Activated T-helper 2 cell treated with anti-CD3 and anti-CD28 coated beads, Interferon-gamma antibody, Interleukin-2, Interleukin-4, amounts not matched to agents 10 μg/mL and 5 μg/mL and 100 μg/mL, durations not matched to agents 14 hours and 24 hours and 36 hours (primary cell): Measurements from ENCODE around the gene FARP1. TPM values are rescaled to one million over a fixed set of nuclear protein-coding genes. Genes with fewer than 3 reads are reported as not detected.

Experiments used
- DNase-seq: peaks from one replicate; pipeline ENCODE4 v3.0.0; 2021; ENCODE audit warnings: low spot score
- H3K27ac Mint-ChIP-seq: one replicate; pipeline ENCODE4 v1.8.0; 2021; ENCODE audit warnings: mixed read lengths
- H3K27me3 Mint-ChIP-seq: one replicate; pipeline ENCODE4 v1.8.0; 2021; ENCODE audit warnings: low read depth, mixed read lengths
- H3K36me3 Mint-ChIP-seq: one replicate; pipeline ENCODE4 v1.8.0; 2021; ENCODE audit warnings: low read depth, mixed read lengths
- H3K4me1 Mint-ChIP-seq: one replicate; pipeline ENCODE4 v1.8.0; 2021; ENCODE audit warnings: low read depth, mixed read lengths
- H3K4me3 Mint-ChIP-seq: one replicate; pipeline ENCODE4 v1.8.0; 2021; ENCODE audit warnings: low read depth, mild to moderate bottlenecking, moderate library complexity, mixed read lengths
- H3K9me3 Mint-ChIP-seq: one replicate; pipeline ENCODE4 v1.8.0; 2021; ENCODE audit warnings: mixed read lengths
- intact Hi-C: fragments of 100-400 bp; cut with micrococcal nuclease; formaldehyde crosslinking; loops from one replicate; pipeline ENCODE4 v1.15.1; 2023
- total RNA-seq: library from RNA; stranded (reverse); gene quantifications from 2 replicates; pipeline ENCODE4 v1.2.3, GENCODE V29; 2022

The FARP1 gene
- total RNA-seq, 1 donor from 2014 or later = 0.89 TPM

- DNase-seq = no peak
- H3K27ac Mint-ChIP-seq = no peak overlapping the region
- H3K36me3 Mint-ChIP-seq = no peaks in the 10 kb centered on the region
- peaks cover 4% of the 10 kb centered on the region for H3K4me1 Mint-ChIP-seq
- peaks cover 62% of the 10 kb centered on the region for H3K27me3 Mint-ChIP-seq
- H3K9me3 Mint-ChIP-seq = no peaks in the 10 kb centered on the region
- peak overlapping the region; percentile 70 for H3K4me3 Mint-ChIP-seq
- intact Hi-C loops = loop anchor here (10.0 kb wide), 1 partner anchor 709 kb away; the partner anchor contains the start of gene RAP2A
These were observed 720 bp downstream of the FARP1 start for GRCh38 chr13:98143601-98144026.

GRCh38 chr13:98144027-98144741 is 1.3 kb downstream of the FARP1 start:
- H3K9me3 Mint-ChIP-seq = no peaks in the 10 kb centered on the region
- DNase-seq = no peak
- peak overlapping the region; percentile 70 for H3K4me3 Mint-ChIP-seq
- H3K27ac Mint-ChIP-seq = no peak overlapping the region
- peaks cover 4% of the 10 kb centered on the region for H3K4me1 Mint-ChIP-seq
- intact Hi-C loops = loop anchor here (10.0 kb wide), 1 partner anchor 709 kb away; the partner anchor contains the start of gene RAP2A
- peaks cover 65% of the 10 kb centered on the region for H3K27me3 Mint-ChIP-seq
- no peaks in the 10 kb centered on the region for H3K36me3 Mint-ChIP-seq

- H3K9me3 Mint-ChIP-seq = no peaks in the 10 kb centered on the region
- H3K27ac Mint-ChIP-seq = no peak overlapping the region
- no peak for DNase-seq
- H3K4me3 Mint-ChIP-seq = no peak overlapping the region
- H3K4me1 Mint-ChIP-seq = peaks cover 4% of the 10 kb centered on the region
- H3K27me3 Mint-ChIP-seq = peaks cover 62% of the 10 kb centered on the region
- H3K36me3 Mint-ChIP-seq = no peaks in the 10 kb centered on the region
- intact Hi-C loops = loop anchor here (10.0 kb wide), 1 partner anchor 710 kb away; the partner anchor contains the start of gene RAP2A
These were observed 2.0 kb downstream of the FARP1 start for GRCh38 chr13:98144801-98145350.

DNA sequence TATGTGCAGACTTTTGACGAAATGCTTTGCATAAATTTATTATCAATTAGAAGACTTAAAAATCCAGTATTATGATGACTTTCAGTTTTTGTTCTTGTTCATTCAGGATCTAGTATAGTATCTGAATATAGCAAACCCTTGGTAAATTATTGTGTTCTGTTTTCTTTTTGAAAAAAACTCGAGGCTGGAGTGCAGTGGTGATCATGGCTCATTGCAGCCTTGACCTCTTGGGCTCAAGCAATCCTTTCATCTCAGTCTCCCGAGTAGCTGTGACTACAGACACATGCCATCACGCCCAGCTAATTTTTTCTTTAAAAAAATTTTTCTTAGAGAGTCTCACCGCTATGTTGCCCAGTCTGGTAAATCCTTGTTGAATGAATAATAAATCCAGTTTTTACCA is 4.6 kb downstream of the FARP1 start:
- no peaks in the 10 kb centered on the region for H3K9me3 Mint-ChIP-seq
- no peaks in the 10 kb centered on the region for H3K36me3 Mint-ChIP-seq
- H3K4me3 Mint-ChIP-seq = no peak overlapping the region
- no peak for DNase-seq
- H3K27me3 Mint-ChIP-seq = peaks cover 43% of the 10 kb centered on the region
- no peak overlapping the region for H3K27ac Mint-ChIP-seq
- H3K4me1 Mint-ChIP-seq = peaks cover 4% of the 10 kb centered on the region
- intact Hi-C loops = loop anchor here (10.0 kb wide), 1 partner anchor 713 kb away; the partner anchor contains the start of gene RAP2A

DNA sequence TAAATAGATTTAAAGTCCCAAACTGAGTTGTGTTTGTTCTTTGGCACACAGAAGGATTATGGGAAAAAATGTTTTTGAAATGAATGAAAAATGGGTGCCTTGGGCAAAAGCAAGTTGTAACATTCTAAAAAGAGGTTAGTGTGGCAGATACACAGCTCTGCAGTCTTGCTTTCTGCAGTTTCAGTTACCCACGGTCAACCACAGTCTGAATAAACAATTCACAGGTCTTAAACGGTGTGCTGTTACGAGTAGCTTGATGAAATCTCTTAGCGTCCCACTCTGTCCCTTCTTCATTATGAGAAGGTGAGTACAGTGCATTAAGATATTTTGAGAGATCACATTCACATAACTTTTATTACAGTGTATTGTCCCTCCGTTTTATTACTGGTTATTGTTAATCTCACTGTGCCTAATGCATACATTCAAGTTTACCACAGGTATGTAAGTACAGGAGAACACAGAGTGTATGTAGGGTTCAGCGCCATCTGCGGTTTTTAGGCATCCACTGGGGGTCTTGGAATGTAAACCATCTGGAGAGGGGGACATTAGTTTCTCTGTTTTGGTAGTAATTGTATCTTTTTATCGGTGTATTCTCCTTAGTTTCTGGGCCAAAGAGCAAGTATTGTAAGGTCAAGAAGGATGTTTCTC is 8.1 kb downstream of the FARP1 start:
- Mint-ChIP-seq H3K4me1 (no peaks in the 10 kb centered on the region), H3K4me3 (no peak overlapping the region), H3K36me3 (no peaks in the 10 kb centered on the region), H3K9me3 (no peaks in the 10 kb centered on the region), H3K27ac (no peak overlapping the region), H3K27me3 (peaks cover 21% of the 10 kb centered on the region)
- intact Hi-C loops = no loop called here
- DNase-seq = no peak

DNA sequence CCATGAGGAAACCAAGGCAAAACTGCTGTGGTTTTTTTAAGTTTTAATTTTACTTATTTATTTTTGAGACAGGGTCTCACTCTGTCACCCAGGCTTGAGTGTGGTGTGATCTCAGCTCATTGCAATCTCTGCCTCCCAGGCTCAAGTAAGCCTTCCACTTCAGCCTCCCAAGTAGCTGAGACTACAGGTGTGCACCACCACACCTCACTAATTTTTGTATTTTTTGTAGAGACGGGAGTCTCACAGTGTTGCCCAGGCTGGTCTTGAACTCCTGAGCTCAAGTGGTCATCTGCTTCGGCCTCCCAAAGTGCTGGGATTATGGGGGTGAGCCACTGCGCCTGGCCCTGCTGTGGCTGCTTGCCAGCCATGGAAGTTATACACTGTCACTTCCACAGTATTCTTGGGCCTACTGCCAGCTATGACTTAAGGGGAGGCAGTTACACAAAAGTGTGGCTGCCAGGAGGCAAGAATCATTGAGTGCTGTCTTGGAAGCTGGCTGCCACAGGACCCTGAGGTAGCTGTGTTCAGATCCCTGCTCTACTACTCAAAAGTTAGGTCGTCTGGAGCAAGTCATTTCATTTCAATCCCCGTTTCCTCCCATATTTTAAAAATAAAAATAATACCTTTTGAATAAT is 12.7 kb downstream of the FARP1 start:
- Mint-ChIP-seq H3K27ac (no peak overlapping the region), H3K36me3 (no peaks in the 10 kb centered on the region), H3K4me1 (no peaks in the 10 kb centered on the region), H3K9me3 (no peaks in the 10 kb centered on the region), H3K4me3 (no peak overlapping the region), H3K27me3 (no peaks in the 10 kb centered on the region)
- intact Hi-C loops = no loop called here
- no peak for DNase-seq

GRCh38 chr13:98156259-98156658 is 13.4 kb downstream of the FARP1 start:
- Mint-ChIP-seq H3K4me3 (no peak overlapping the region), H3K27me3 (no peaks in the 10 kb centered on the region), H3K4me1 (no peaks in the 10 kb centered on the region), H3K27ac (no peak overlapping the region), H3K9me3 (no peaks in the 10 kb centered on the region), H3K36me3 (no peaks in the 10 kb centered on the region)
- DNase-seq = no peak
- intact Hi-C loops = no loop called here

- intact Hi-C loops = no loop called here
- Mint-ChIP-seq H3K27me3 (no peaks in the 10 kb centered on the region), H3K27ac (no peak overlapping the region), H3K9me3 (no peaks in the 10 kb centered on the region), H3K4me3 (no peak overlapping the region), H3K36me3 (no peaks in the 10 kb centered on the region), H3K4me1 (no peaks in the 10 kb centered on the region)
- no peak for DNase-seq
These were observed 14.3 kb downstream of the FARP1 start for GRCh38 chr13:98157188-98157587.

DNA sequence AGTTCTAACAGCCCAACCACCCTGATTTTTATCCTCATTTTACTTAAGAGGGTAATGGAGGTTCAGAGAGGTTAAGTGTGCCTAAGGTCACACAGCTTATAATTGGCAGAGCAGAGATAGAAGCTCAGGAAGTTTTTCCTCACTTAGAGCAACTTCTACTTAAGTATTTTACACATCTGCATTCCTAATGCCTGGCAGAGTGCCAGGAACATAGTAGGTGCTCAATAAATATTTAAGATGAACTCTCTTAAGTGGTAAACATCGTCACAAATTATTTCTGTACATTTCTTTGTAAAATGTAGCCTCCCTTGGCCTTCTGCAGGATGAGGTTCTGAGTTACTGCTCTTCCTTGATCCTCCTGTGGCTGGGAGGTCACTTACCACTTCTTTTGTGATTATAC is 14.7 kb downstream of the FARP1 start:
- no peaks in the 10 kb centered on the region for H3K36me3 Mint-ChIP-seq
- H3K27ac Mint-ChIP-seq = no peak overlapping the region
- intact Hi-C loops = no loop called here
- H3K4me3 Mint-ChIP-seq = no peak overlapping the region
- no peaks in the 10 kb centered on the region for H3K27me3 Mint-ChIP-seq
- no peaks in the 10 kb centered on the region for H3K4me1 Mint-ChIP-seq
- no peak for DNase-seq
- no peaks in the 10 kb centered on the region for H3K9me3 Mint-ChIP-seq

DNA sequence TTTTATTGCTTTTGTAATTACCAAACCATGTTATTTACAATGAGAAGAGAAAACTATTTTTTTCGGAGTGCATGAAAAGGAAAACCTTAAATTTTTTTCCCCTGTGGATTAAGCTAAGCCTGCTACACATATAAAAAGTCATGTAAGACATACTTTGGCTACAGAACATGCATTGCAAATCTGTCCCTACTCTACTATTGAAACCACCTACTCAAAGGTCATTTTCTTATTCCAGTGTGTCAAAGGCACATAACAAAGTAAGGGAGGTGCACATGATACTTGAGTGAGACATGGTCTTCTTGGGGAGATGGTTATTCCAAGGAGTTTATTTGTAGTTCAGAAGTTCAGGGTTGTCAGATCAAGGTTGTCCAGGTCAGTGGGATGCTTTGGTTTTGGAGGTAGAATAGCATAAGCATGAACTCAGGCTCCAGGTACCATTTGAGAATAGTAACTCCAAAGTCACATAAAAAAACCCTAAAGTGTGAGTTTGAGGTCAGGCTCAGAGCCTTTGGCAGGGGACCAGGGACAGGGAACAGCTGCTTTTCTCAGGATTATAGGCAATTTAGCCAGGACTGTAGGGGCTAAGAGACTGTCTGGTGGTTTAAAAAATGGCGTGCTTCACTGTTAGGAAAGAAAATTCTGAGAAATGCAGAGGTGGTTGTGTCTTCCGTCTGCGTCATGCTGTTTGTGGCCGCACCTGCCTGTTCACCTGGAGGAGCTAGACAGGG is 15.4 kb downstream of the FARP1 start:
- Mint-ChIP-seq H3K27me3 (no peaks in the 10 kb centered on the region), H3K27ac (no peak overlapping the region), H3K36me3 (no peaks in the 10 kb centered on the region), H3K9me3 (no peaks in the 10 kb centered on the region), H3K4me3 (no peak overlapping the region), H3K4me1 (no peaks in the 10 kb centered on the region)
- intact Hi-C loops = no loop called here
- no peak for DNase-seq

DNA sequence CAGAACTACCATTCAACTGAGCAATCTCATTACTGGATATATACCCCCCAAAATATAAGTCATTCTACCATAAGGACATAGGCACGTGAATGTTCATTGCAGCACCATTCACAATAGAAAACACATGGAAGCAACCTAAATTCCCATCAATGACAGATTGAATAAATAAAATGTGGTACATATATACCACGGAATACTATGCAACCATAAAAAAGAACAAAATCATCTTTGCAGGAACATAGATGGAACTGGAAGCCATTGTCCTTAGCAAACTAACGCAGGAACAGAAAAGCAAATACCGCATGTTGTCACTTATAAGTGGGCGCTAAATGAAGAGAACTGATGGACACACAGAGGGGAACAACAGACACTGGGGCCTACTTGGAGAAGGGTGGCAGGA is 20.0 kb downstream of the FARP1 start:
- H3K4me1 Mint-ChIP-seq = no peaks in the 10 kb centered on the region
- no peak overlapping the region for H3K4me3 Mint-ChIP-seq
- no peaks in the 10 kb centered on the region for H3K9me3 Mint-ChIP-seq

DNA sequence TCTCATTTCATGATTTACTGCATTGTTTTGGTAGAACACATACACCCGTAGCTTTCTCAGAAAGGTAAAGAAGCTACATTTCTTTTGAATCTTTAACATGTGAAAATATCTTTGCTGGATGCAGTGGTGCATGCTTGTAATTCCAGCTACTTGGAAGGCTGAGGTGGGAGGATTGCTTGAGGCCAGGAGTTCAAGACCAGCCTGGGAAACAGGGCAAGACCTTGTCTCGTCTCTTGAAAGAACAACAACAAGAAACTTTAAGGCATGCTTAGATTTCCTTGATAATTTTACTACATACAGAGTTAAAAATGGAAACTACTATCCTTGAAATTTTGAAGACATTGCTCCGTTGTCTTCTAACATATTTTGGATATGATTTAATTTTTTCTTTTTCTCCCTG is 26.4 kb downstream of the FARP1 start:
- no peak for DNase-seq
- intact Hi-C loops = no loop called here
- H3K27me3 Mint-ChIP-seq = no peaks in the 10 kb centered on the region
- H3K36me3 Mint-ChIP-seq = no peaks in the 10 kb centered on the region
- H3K4me1 Mint-ChIP-seq = no peaks in the 10 kb centered on the region
- H3K4me3 Mint-ChIP-seq = no peak overlapping the region
- H3K9me3 Mint-ChIP-seq = no peaks in the 10 kb centered on the region
- H3K27ac Mint-ChIP-seq = no peak overlapping the region

More for the DNA sequence above, 20.0 kb downstream of the FARP1 start:
- intact Hi-C loops = no loop called here
- DNase-seq = no peak
- H3K27me3 Mint-ChIP-seq = no peaks in the 10 kb centered on the region
- H3K36me3 Mint-ChIP-seq = no peaks in the 10 kb centered on the region
- no peak overlapping the region for H3K27ac Mint-ChIP-seq
